ENCODE data around the gene DDX55. TPM values are rescaled to one million over a fixed set of nuclear protein-coding genes. Genes with fewer than 3 reads are reported as not detected.

Gene DDX55
- polyA plus RNA-seq, 1 donor (not counting 4 experiments of a cell fraction or from before 2014, with no cell fraction given): 25.7 TPM

DNA sequence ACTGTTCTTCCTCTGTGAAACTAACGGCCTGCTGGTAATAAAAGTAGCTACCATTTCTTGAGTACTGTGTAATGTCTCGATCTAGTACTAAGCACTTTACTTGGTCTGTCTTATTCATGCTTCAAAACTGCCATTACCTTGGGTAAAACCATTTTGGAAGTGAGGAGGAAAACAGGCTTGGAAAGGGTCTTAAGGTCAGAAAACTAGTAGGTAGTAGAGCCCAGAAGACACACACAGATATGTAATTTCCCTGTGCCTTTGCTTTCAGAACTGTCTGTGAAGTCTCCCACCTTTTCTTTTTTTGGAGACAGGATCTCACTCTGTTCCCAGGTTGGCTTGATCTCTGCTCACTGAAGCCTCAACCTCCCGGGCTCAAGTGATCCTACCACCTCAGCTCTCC is 3.4 kb upstream of the DDX55 start:
- no peak for DNase-seq (ENCODE audit: low read depth, low spot score)

DNA sequence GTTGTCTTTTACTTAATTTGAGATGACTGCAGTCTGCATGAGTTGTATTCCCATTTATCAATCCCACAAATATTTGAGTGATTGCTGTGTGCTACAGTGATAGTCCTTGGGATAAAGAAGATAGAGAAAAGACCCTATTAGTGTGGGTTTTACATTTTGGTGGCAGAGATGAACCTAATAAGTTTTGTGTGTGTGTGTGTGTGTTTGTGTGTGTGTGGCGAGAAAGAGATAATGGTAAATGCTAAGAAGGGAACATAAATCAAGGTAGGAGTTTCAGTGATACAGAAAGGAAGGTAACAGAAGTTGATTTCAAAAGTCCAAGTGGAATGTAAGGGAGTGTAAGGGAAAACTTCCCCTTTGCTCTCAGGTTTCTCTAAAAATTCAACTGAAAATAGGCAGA is 2.6 kb upstream of the DDX55 start:
- no peak overlapping the region for H3K9ac ChIP-seq (ENCODE audit: control insufficient read depth, extremely low read depth, insufficient read depth, low read length)
- H4K20me1 ChIP-seq (ENCODE audit: control insufficient read depth, extremely low read depth, insufficient read depth, low read length): no peaks in the 10 kb centered on the region
- TF ChIP-seq, protein P1, sequence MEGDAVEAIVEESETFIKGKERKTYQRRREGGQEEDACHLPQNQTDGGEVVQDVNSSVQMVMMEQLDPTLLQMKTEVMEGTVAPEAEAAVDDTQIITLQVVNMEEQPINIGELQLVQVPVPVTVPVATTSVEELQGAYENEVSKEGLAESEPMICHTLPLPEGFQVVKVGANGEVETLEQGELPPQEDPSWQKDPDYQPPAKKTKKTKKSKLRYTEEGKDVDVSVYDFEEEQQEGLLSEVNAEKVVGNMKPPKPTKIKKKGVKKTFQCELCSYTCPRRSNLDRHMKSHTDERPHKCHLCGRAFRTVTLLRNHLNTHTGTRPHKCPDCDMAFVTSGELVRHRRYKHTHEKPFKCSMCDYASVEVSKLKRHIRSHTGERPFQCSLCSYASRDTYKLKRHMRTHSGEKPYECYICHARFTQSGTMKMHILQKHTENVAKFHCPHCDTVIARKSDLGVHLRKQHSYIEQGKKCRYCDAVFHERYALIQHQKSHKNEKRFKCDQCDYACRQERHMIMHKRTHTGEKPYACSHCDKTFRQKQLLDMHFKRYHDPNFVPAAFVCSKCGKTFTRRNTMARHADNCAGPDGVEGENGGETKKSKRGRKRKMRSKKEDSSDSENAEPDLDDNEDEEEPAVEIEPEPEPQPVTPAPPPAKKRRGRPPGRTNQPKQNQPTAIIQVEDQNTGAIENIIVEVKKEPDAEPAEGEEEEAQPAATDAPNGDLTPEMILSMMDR (optimal IDR thresholded peaks at IDR 0.05 in 1 of 3, IDR thresholded peaks at IDR 0.05 in 1 of 3, conservative IDR thresholded peaks at IDR 0.05 in 1 of 3; ENCODE audit: extremely low read depth in 1 of 3, insufficient read depth in 2 of 3, low read length in 3 of 3): no peak
- no peak for TF ChIP-seq EZH2 (IDR thresholded peaks at IDR 0.05; ENCODE audit: low read length)
- no peak for FAIRE-seq
- no peaks in the 10 kb centered on the region for H3K9me1 ChIP-seq (ENCODE audit: control insufficient read depth, extremely low read depth, insufficient read depth, low read length)
- H3K79me2 ChIP-seq (ENCODE audit: control insufficient read depth, insufficient read depth, low read length): peaks cover 46% of the 10 kb centered on the region
- H3K27me3 ChIP-seq (ENCODE audit: control insufficient read depth, extremely low read depth, insufficient read depth, low read length): no peaks in the 10 kb centered on the region
- H2AFZ ChIP-seq (ENCODE audit: control insufficient read depth, low read length): no peak overlapping the region
- no peak overlapping the region for H3K4me3 ChIP-seq (ENCODE audit: control insufficient read depth in 2 of 3, extremely low read depth in 1 of 3, insufficient read depth in 2 of 3, low read depth in 1 of 3, low read length in 3 of 3)
- H3K36me3 ChIP-seq (ENCODE audit: control insufficient read depth in 2 of 2, extremely low read depth in 1 of 2, insufficient read depth in 2 of 2, low read length in 2 of 2): peaks cover 3 to 14% of the 10 kb centered on the region in 2 experiments
- H3K9me3 ChIP-seq (ENCODE audit: control insufficient read depth, low read depth, low read length): no peaks in the 10 kb centered on the region
- no peak overlapping the region for H3K4me2 ChIP-seq (ENCODE audit: control insufficient read depth, extremely low read depth, insufficient read depth, low read depth, low read length)
- no peak overlapping the region for H3K27ac ChIP-seq (ENCODE audit: control insufficient read depth, insufficient read depth, low read length)
- no peak for DNase-seq (ENCODE audit: low read depth, low spot score)
- H3K4me1 ChIP-seq (ENCODE audit: control insufficient read depth, extremely low read depth, insufficient read depth, low read length): peaks cover 10% of the 10 kb centered on the region
- dilution Hi-C loops (cut with MboI; ENCODE audit: extremely low pct_ligation_motif_present, low sequenced_read_pairs): no loop called here

More for the DNA sequence above, 3.4 kb upstream of the DDX55 start:
- Histone ChIP-seq H3K4me1 (ENCODE audit: control insufficient read depth, extremely low read depth, insufficient read depth, low read length) (peaks cover 10% of the 10 kb centered on the region), H3K79me2 (ENCODE audit: control insufficient read depth, insufficient read depth, low read length) (peaks cover 43% of the 10 kb centered on the region), H3K36me3 (ENCODE audit: control insufficient read depth in 2 of 2, extremely low read depth in 1 of 2, insufficient read depth in 2 of 2, low read length in 2 of 2) (peaks cover 2 to 14% of the 10 kb centered on the region in 2 experiments), H2AFZ (ENCODE audit: control insufficient read depth, low read length) (no peak overlapping the region), H3K27ac (ENCODE audit: control insufficient read depth, insufficient read depth, low read length) (no peak overlapping the region), H3K9me1 (ENCODE audit: control insufficient read depth, extremely low read depth, insufficient read depth, low read length) (no peaks in the 10 kb centered on the region), H3K4me3 (ENCODE audit: control insufficient read depth in 2 of 3, extremely low read depth in 1 of 3, insufficient read depth in 2 of 3, low read depth in 1 of 3, low read length in 3 of 3) (no peak overlapping the region), H3K9ac (ENCODE audit: control insufficient read depth, extremely low read depth, insufficient read depth, low read length) (no peak overlapping the region), H4K20me1 (ENCODE audit: control insufficient read depth, extremely low read depth, insufficient read depth, low read length) (no peaks in the 10 kb centered on the region), H3K4me2 (ENCODE audit: control insufficient read depth, extremely low read depth, insufficient read depth, low read depth, low read length) (no peak overlapping the region), H3K27me3 (ENCODE audit: control insufficient read depth, extremely low read depth, insufficient read depth, low read length) (no peaks in the 10 kb centered on the region), H3K9me3 (ENCODE audit: control insufficient read depth, low read depth, low read length) (no peaks in the 10 kb centered on the region)
- dilution Hi-C loops (cut with MboI; ENCODE audit: extremely low pct_ligation_motif_present, low sequenced_read_pairs): no loop called here
- no peak for FAIRE-seq
- TF ChIP-seq, protein P1 (optimal IDR thresholded peaks at IDR 0.05 in 1 of 3, IDR thresholded peaks at IDR 0.05 in 1 of 3, conservative IDR thresholded peaks at IDR 0.05 in 1 of 3; ENCODE audit: extremely low read depth in 1 of 3, insufficient read depth in 2 of 3, low read length in 3 of 3): no peak
- no peak for TF ChIP-seq EZH2 (IDR thresholded peaks at IDR 0.05; ENCODE audit: low read length)
